Parathyroid adenoma (tissue), 2 donors: ENCODE results near the gene MUC20.

Source experiments
- H2AFZ ChIP-seq: fragments of 300-600 bp; sonication (generic); one replicate; pipeline ENCODE4 v1.7.0; 2017; ENCODE audit warnings: antibody characterized with exemption, mild to moderate bottlenecking
- H3K27ac ChIP-seq: fragments of 300-600 bp; sonication (generic); one replicate; pipeline ENCODE4 v1.7.0; 2017
- H3K27me3 ChIP-seq: fragments of 300-600 bp; sonication (generic); one replicate; pipeline ENCODE4 v1.7.0; 2017; ENCODE audit warnings: low read length; ENCODE audit not compliant: control insufficient read depth, insufficient read depth
- H3K36me3 ChIP-seq: fragments of 300-600 bp; sonication (generic); one replicate; pipeline ENCODE4 v1.7.0; 2017; ENCODE audit warnings: low read length; ENCODE audit not compliant: control insufficient read depth, insufficient read depth
- H3K4me1 ChIP-seq: fragments of 300-600 bp; sonication (generic); one replicate; pipeline ENCODE4 v1.7.0; 2017; ENCODE audit warnings: control low read depth
- H3K4me2 ChIP-seq: fragments of 300-600 bp; sonication (generic); one replicate; pipeline ENCODE4 v1.7.0; 2017; ENCODE audit warnings: low read length
- H3K4me3 ChIP-seq: fragments of 300-600 bp; sonication (generic); one replicate; pipeline ENCODE4 v1.7.0; 2017; ENCODE audit warnings: low read depth, low read length
- H3K79me2 ChIP-seq: fragments of 300-600 bp; sonication (generic); one replicate; pipeline ENCODE4 v1.7.0; 2017; ENCODE audit warnings: control low read depth
- H3K9ac ChIP-seq: fragments of 300-600 bp; sonication (generic); one replicate; pipeline ENCODE4 v1.7.0; 2017; ENCODE audit warnings: mild to moderate bottlenecking
- H3K9me3 ChIP-seq: fragments of 300-600 bp; sonication (generic); one replicate; pipeline ENCODE4 v1.7.0; 2017; ENCODE audit warnings: low read length; ENCODE audit not compliant: control insufficient read depth
- CTCF ChIP-seq: fragments of 300-600 bp; sonication (generic); IDR thresholded peaks from one replicate; pipeline ENCODE4 v1.7.0; 2017; ENCODE audit warnings: antibody characterized with exemption, mild to moderate bottlenecking
- donor health status: primary hyperparathyroidism.

The MUC20 gene

GRCh38 chr3:195753581-195753980, 32.8 kb downstream of the MUC20 start:
- Histone ChIP-seq H3K4me1 (no peaks in the 10 kb centered on the region), H3K27me3 (peaks cover 3% of the 10 kb centered on the region), H3K4me3 (no peak overlapping the region), H3K4me2 (no peak overlapping the region), H3K27ac (no peak overlapping the region), H2AFZ (no peak overlapping the region), H3K36me3 (no peaks in the 10 kb centered on the region), H3K9me3 (no peaks in the 10 kb centered on the region), H3K9ac (no peak overlapping the region), H3K79me2 (no peaks in the 10 kb centered on the region)
- TF ChIP-seq CTCF: no peak

- TF ChIP-seq CTCF: no peak
- Histone ChIP-seq H3K4me1 (no peaks in the 10 kb centered on the region), H3K4me2 (no peak overlapping the region), H3K36me3 (no peaks in the 10 kb centered on the region), H3K9me3 (no peaks in the 10 kb centered on the region), H2AFZ (no peak overlapping the region), H3K27ac (no peak overlapping the region), H3K9ac (no peak overlapping the region), H3K27me3 (peaks cover 3% of the 10 kb centered on the region), H3K4me3 (no peak overlapping the region), H3K79me2 (no peaks in the 10 kb centered on the region)
These were observed 33.4 kb downstream of the MUC20 start for GRCh38 chr3:195754141-195754540.

GRCh38 chr3:195754906-195755305, 34.1 kb downstream of the MUC20 start:
- no peak overlapping the region for H3K9ac ChIP-seq
- H3K79me2 ChIP-seq: no peaks in the 10 kb centered on the region
- no peaks in the 10 kb centered on the region for H3K9me3 ChIP-seq
- peaks cover 3% of the 10 kb centered on the region for H3K27me3 ChIP-seq
- no peak for TF ChIP-seq CTCF
- H3K36me3 ChIP-seq: no peaks in the 10 kb centered on the region
- H2AFZ ChIP-seq: no peak overlapping the region
- H3K4me2 ChIP-seq: no peak overlapping the region
- H3K27ac ChIP-seq: no peak overlapping the region
- no peak overlapping the region for H3K4me3 ChIP-seq
- no peaks in the 10 kb centered on the region for H3K4me1 ChIP-seq

- H3K27ac ChIP-seq: no peak overlapping the region
- no peaks in the 10 kb centered on the region for H3K79me2 ChIP-seq
- H3K9me3 ChIP-seq: no peaks in the 10 kb centered on the region
- H3K4me1 ChIP-seq: no peaks in the 10 kb centered on the region
- no peaks in the 10 kb centered on the region for H3K36me3 ChIP-seq
- H3K4me3 ChIP-seq: no peak overlapping the region
- peaks cover 3% of the 10 kb centered on the region for H3K27me3 ChIP-seq
- H2AFZ ChIP-seq: no peak overlapping the region
- no peak overlapping the region for H3K9ac ChIP-seq
- TF ChIP-seq CTCF: no peak
- no peak overlapping the region for H3K4me2 ChIP-seq
These were observed 34.6 kb downstream of the MUC20 start for GRCh38 chr3:195755391-195755790.

- H3K9ac ChIP-seq: no peak overlapping the region
- no peaks in the 10 kb centered on the region for H3K9me3 ChIP-seq
- H3K27ac ChIP-seq: no peak overlapping the region
- no peak overlapping the region for H3K4me3 ChIP-seq
- no peak for TF ChIP-seq CTCF
- no peak overlapping the region for H3K4me2 ChIP-seq
- H3K79me2 ChIP-seq: no peaks in the 10 kb centered on the region
- no peaks in the 10 kb centered on the region for H3K4me1 ChIP-seq
- peaks cover 3% of the 10 kb centered on the region for H3K27me3 ChIP-seq
- no peak overlapping the region for H2AFZ ChIP-seq
- H3K36me3 ChIP-seq: no peaks in the 10 kb centered on the region
These were observed 35.3 kb downstream of the MUC20 start for GRCh38 chr3:195755791-195756676.
